ENCODE measurements around the gene HAND2.
A peak's percentile ranks its signal among the peaks of the same experiment; 100 is the strongest.

HAND2 gene

DNA sequence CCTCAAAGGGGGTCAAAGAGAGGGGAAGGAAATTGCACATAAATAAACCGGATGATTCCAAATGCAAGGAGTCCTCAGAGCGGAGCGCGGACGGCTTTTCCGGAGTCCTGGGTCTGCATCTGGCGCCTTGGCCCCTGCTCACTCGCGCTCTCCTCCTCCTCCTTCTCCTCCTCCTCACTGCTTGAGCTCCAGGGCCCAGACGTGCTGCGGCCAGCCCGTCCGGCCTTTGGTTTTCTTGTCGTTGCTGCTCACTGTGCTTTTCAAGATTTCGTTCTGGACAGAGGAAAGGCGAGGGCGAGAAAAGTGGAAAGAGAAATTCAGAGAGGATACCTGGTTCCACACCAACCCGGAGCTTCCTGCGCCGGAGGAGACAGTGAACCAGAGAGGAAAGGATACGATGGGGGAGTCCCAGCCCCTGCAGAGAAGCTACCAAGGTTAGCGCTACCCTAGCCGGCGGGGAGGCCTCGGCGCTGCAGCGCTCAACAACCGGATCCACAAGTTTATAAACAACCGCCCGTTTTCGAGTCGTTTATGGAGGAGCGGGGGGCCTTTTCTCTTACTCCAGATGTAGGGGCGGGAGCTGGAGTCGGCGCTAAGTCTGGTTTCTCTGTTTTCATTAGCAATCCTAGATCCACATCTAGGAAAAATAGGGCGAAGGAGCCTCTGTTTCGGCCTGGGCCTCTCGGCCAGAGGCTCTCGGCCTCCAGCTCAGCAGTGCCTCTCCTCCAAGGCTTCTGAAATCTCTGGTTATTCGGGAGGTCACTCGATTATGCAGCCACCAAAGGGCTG, 2.7 kb downstream of the HAND2 start:
- peaks cover 27% of the 10 kb centered on the region for H3K4me1 ChIP-seq (ENCODE audit: control insufficient read depth, insufficient read depth, low read length, poor library complexity, severe bottlenecking)
- no peak overlapping the region for H3K4me3 ChIP-seq (ENCODE audit: insufficient read depth, low read depth, low read length, poor library complexity, severe bottlenecking)
- no peak for DNase-seq
- peaks cover 93% of the 10 kb centered on the region for H3K27me3 ChIP-seq (replicated peaks; ENCODE audit: control insufficient read depth, insufficient read depth, low read length, poor library complexity, severe bottlenecking)
- peaks cover 13% of the 10 kb centered on the region for H3K9me3 ChIP-seq (ENCODE audit: control insufficient read depth, low read length)
- H3K27ac ChIP-seq (ENCODE audit: insufficient read depth, low read length, poor library complexity, severe bottlenecking), result no peak overlapping the region
- no peaks in the 10 kb centered on the region for H3K36me3 ChIP-seq (ENCODE audit: control insufficient read depth, insufficient read depth, low read length)

DNA sequence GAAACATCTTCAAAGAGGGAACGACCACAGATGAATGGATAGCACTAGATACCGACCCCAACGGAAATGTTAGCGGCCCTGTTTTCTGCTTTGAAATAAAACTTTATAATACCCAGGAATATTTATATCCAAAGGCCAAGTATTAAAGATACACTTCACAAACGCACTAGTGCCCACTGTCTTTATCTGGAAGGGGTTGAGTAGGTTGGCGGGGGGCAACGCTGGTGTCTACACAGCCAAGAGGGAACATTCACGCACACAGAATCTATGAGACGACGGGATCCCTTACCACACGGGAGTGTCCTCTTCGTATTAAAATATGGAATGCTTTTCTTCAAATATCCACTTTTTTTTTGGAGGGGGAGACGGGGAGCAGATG, 3.3 kb downstream of the HAND2 start:
- Histone ChIP-seq H3K36me3 (ENCODE audit: control insufficient read depth, insufficient read depth, low read length) (no peaks in the 10 kb centered on the region), H3K9me3 (ENCODE audit: control insufficient read depth, low read length) (peaks cover 13% of the 10 kb centered on the region), H3K4me3 (ENCODE audit: insufficient read depth, low read depth, low read length, poor library complexity, severe bottlenecking) (no peak overlapping the region), H3K27ac (ENCODE audit: insufficient read depth, low read length, poor library complexity, severe bottlenecking) (no peak overlapping the region), H3K27me3 (replicated peaks; ENCODE audit: control insufficient read depth, insufficient read depth, low read length, poor library complexity, severe bottlenecking) (peaks cover 93% of the 10 kb centered on the region), H3K4me1 (ENCODE audit: control insufficient read depth, insufficient read depth, low read length, poor library complexity, severe bottlenecking) (peaks cover 30% of the 10 kb centered on the region)
- DNase-seq, result no peak

- H3K27me3 ChIP-seq (replicated peaks; ENCODE audit: control insufficient read depth, insufficient read depth, low read length, poor library complexity, severe bottlenecking), result peaks cover 93% of the 10 kb centered on the region
- DNase-seq, result no peak
- H3K9me3 ChIP-seq (ENCODE audit: control insufficient read depth, low read length), result peaks cover 13% of the 10 kb centered on the region
- no peaks in the 10 kb centered on the region for H3K36me3 ChIP-seq (ENCODE audit: control insufficient read depth, insufficient read depth, low read length)
- H3K27ac ChIP-seq (ENCODE audit: insufficient read depth, low read length, poor library complexity, severe bottlenecking), result no peak overlapping the region
- peaks cover 29% of the 10 kb centered on the region for H3K4me1 ChIP-seq (ENCODE audit: control insufficient read depth, insufficient read depth, low read length, poor library complexity, severe bottlenecking)
- H3K4me3 ChIP-seq (ENCODE audit: insufficient read depth, low read depth, low read length, poor library complexity, severe bottlenecking), result no peak overlapping the region
Observed at GRCh38 chr4:173526027-173526482, 4.0 kb downstream of the HAND2 start.

- H3K27me3 ChIP-seq (replicated peaks; ENCODE audit: control insufficient read depth, insufficient read depth, low read length, poor library complexity, severe bottlenecking), result peaks cover 92% of the 10 kb centered on the region
- no peak overlapping the region for H3K4me3 ChIP-seq (ENCODE audit: insufficient read depth, low read depth, low read length, poor library complexity, severe bottlenecking)
- DNase-seq, result no peak
- H3K9me3 ChIP-seq (ENCODE audit: control insufficient read depth, low read length), result peaks cover 13% of the 10 kb centered on the region
- H3K4me1 ChIP-seq (ENCODE audit: control insufficient read depth, insufficient read depth, low read length, poor library complexity, severe bottlenecking), result peaks cover 22% of the 10 kb centered on the region
- no peaks in the 10 kb centered on the region for H3K36me3 ChIP-seq (ENCODE audit: control insufficient read depth, insufficient read depth, low read length)
- no peak overlapping the region for H3K27ac ChIP-seq (ENCODE audit: insufficient read depth, low read length, poor library complexity, severe bottlenecking)
Observed at GRCh38 chr4:173525118-173526011, 4.7 kb downstream of the HAND2 start.

DNA sequence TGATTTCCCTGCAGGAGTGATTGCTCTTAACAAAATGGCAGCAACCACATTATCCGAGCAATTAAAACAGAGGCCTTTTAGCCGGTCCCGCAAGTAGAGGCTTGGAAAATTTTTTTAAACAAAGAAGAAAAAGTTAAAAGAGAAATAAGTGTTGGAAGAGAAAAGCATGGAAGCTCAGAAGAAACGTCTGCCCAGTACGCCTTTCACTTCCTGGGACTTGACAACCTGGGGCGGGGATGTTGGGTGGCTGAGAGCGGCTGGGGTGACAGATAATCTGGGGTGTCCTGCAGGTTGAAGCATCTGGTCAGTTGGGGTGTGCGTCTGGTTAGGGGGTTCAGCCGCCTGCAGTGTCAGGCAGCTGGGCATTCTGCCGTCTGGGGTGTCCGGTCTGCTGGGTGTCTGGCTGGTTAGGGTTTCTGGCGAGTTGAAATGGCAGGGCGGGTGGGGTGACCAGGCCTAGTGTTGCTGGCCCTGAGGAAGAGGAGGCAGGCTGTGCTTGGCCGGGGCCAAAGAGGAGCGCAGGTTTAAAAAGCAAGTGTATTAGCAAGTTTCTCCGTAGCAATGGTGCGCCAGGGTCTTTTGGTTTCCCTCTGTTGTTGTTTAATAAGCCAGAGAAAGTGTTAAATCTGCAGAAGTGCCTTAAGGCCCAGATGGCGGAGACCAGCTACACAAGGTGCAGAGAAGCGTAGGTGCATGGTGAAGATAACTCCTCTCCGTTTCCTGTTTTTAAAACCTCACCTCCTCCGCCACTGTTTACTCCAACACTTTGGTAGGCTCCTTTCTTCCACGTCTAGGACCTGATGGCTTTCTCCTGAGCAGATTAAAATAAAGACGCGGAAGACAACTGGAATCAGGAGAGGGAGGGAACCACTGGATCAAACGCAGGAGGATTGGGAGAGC, 5.6 kb downstream of the HAND2 start:
- Histone ChIP-seq H3K36me3 (ENCODE audit: control insufficient read depth, insufficient read depth, low read length) (no peaks in the 10 kb centered on the region), H3K27me3 (replicated peaks; ENCODE audit: control insufficient read depth, insufficient read depth, low read length, poor library complexity, severe bottlenecking) (peaks cover 91% of the 10 kb centered on the region), H3K9me3 (ENCODE audit: control insufficient read depth, low read length) (peaks cover 13% of the 10 kb centered on the region), H3K4me3 (ENCODE audit: insufficient read depth, low read depth, low read length, poor library complexity, severe bottlenecking) (no peak overlapping the region), H3K4me1 (ENCODE audit: control insufficient read depth, insufficient read depth, low read length, poor library complexity, severe bottlenecking) (peaks cover 14% of the 10 kb centered on the region), H3K27ac (ENCODE audit: insufficient read depth, low read length, poor library complexity, severe bottlenecking) (no peak overlapping the region)
- DNase-seq, result no peak

DNA sequence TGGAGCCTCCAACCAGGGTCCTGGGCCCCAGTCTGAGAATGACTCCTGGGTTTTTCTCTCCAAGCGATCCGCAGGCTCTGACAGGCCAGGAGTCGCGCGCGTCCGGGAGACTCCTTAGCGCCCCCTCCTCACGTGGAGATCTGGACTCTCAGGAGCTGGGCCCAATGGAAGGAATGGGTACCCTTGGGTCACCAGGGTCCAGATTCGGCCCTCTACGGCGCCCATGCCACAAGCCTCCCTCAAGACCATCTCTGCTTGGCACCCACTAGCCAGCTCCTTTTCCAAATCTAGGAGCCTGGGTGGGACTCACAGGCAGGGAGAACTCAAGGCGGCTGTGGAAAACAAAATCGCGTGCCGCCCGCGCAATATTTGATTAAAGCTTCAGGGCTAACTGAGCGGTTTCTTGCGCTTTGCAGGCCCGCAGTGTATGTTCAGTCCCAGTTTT, 7.1 kb downstream of the HAND2 start:
- no peak for DNase-seq
- H3K36me3 ChIP-seq (ENCODE audit: control insufficient read depth, insufficient read depth, low read length), result no peaks in the 10 kb centered on the region
- no peak overlapping the region for H3K4me3 ChIP-seq (ENCODE audit: insufficient read depth, low read depth, low read length, poor library complexity, severe bottlenecking)
- H3K27me3 ChIP-seq (replicated peaks; ENCODE audit: control insufficient read depth, insufficient read depth, low read length, poor library complexity, severe bottlenecking), result peaks cover 94% of the 10 kb centered on the region
- peaks cover 13% of the 10 kb centered on the region for H3K9me3 ChIP-seq (ENCODE audit: control insufficient read depth, low read length)
- peaks cover 12% of the 10 kb centered on the region for H3K4me1 ChIP-seq (ENCODE audit: control insufficient read depth, insufficient read depth, low read length, poor library complexity, severe bottlenecking)
- no peak overlapping the region for H3K27ac ChIP-seq (ENCODE audit: insufficient read depth, low read length, poor library complexity, severe bottlenecking)

DNA sequence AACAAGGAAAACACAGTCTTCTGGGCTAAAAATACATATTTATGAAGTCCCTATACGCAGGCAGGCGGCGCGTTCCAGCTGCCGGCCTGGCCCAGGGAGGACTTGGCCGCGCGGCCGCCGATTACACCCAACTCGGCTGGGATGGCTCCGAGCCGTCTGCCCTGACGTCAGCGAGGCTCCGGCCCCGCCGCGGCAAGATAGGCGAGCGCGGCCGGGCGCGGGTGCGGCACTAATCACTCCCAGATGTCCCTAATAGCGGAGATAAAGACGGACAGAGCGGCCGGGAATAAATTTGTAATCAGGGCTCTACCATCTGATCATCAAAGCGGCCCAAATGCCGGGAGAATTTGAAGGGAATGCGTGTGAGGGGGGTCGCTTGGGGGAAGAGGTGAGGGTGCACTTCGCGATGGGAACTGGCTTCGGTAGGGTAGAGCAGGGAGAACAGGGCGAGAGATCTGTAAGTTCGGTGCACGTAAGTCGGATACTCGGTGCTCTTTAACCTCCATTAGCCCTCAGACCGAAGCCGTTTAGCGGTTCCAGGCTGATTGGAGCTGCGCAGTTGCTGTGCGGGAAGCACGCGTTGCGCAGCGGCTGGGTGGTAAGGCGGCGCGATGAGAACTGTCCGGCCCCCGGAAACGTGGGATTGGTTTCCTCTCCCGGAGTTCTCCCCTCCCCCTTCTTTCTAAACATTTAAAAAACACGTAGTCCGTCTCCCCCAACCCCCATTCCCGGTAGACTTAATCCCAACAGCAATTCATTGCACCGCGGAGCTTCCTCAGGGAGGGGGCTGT, 7.7 kb downstream of the HAND2 start:
- peaks cover 93% of the 10 kb centered on the region for H3K27me3 ChIP-seq (replicated peaks; ENCODE audit: control insufficient read depth, insufficient read depth, low read length, poor library complexity, severe bottlenecking)
- peaks cover 12% of the 10 kb centered on the region for H3K4me1 ChIP-seq (ENCODE audit: control insufficient read depth, insufficient read depth, low read length, poor library complexity, severe bottlenecking)
- H3K27ac ChIP-seq (ENCODE audit: insufficient read depth, low read length, poor library complexity, severe bottlenecking), result no peak overlapping the region
- peak overlapping the region; percentile 15 for H3K4me3 ChIP-seq (ENCODE audit: insufficient read depth, low read depth, low read length, poor library complexity, severe bottlenecking)
- no peak for DNase-seq
- H3K36me3 ChIP-seq (ENCODE audit: control insufficient read depth, insufficient read depth, low read length), result no peaks in the 10 kb centered on the region
- peaks cover 13% of the 10 kb centered on the region for H3K9me3 ChIP-seq (ENCODE audit: control insufficient read depth, low read length)

- DNase-seq, result no peak
- peaks cover 92% of the 10 kb centered on the region for H3K27me3 ChIP-seq (replicated peaks; ENCODE audit: control insufficient read depth, insufficient read depth, low read length, poor library complexity, severe bottlenecking)
- peaks cover 12% of the 10 kb centered on the region for H3K4me1 ChIP-seq (ENCODE audit: control insufficient read depth, insufficient read depth, low read length, poor library complexity, severe bottlenecking)
- peak overlapping the region; percentile 15 for H3K4me3 ChIP-seq (ENCODE audit: insufficient read depth, low read depth, low read length, poor library complexity, severe bottlenecking)
- H3K36me3 ChIP-seq (ENCODE audit: control insufficient read depth, insufficient read depth, low read length), result no peaks in the 10 kb centered on the region
- H3K9me3 ChIP-seq (ENCODE audit: control insufficient read depth, low read length), result peaks cover 11% of the 10 kb centered on the region
- no peak overlapping the region for H3K27ac ChIP-seq (ENCODE audit: insufficient read depth, low read length, poor library complexity, severe bottlenecking)
Observed at GRCh38 chr4:173521467-173522159, 8.4 kb downstream of the HAND2 start.

Data from effector memory CD4-positive, alpha-beta T cell (primary cell).